Frontal cortex (tissue), 4 donors: ENCODE measurements around the gene RCVRN. TPM values are rescaled to one million over a fixed set of nuclear protein-coding genes. Genes with fewer than 3 reads are reported as not detected.

Experiments used
- DNase-seq, 2 donors: peaks; one replicate each; pipeline ENCODE4 v3.0.0; 2012; ENCODE audit warnings: low spot score in 2 of 2
- FAIRE-seq: peaks from 2 replicates; lab custom pipeline; 2012; peaks lifted over from hg19 to GRCh38; lab: Jason Lieb, UNC
- total RNA-seq: library from RNA; depleted of rRNA; stranded (reverse); fragments of >200 nt; gene quantifications from one replicate; pipeline ENCODE4 v1.2.3, GENCODE V29; 2014
- donor health status: control.
- donor health status: control.
- donor health status: control.

RCVRN gene
- total RNA-seq, 1 donor from 2014 or later, result under 0.01 TPM

GRCh38 chr17:9900044-9900594 is 5.0 kb downstream of the RCVRN start:
- DNase-seq, result no peak
- no peak for FAIRE-seq

- DNase-seq (no peak), FAIRE-seq (no peak)
These were observed 5.6 kb downstream of the RCVRN start for GRCh38 chr17:9899280-9900043.

- no peak for FAIRE-seq
- DNase-seq, result no peak
These were observed 6.3 kb downstream of the RCVRN start for GRCh38 chr17:9898812-9899211.

DNA sequence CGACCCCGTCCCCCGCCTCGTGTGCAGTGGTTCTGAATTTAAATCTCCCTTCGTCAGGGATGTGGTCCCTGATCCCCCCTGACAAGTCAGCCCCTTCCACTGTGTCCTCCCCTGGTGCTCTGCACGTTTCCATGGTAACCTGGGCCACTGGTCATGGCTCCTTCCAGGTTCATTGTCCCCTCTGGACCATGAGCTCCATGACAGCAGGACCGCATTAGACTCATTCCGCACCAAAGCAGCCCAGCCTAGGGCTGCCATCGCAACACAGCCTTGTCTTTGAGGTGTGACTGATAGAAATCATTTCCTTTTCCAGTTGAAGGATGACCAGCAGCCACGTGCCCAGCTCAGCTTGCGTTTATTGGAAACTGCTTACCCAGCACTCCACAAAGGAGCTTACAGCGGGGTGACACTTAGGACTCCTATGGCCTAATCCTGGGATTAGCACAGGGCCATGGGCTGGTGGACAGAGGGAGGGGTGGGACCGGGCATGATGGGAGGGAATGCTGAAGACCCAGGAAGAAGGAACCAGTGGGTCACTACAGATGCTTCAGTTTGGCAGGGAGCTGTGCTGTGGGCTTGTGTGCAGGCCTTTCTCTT is 7.6 kb downstream of the RCVRN start:
- no peak for FAIRE-seq
- no peak for DNase-seq

DNA sequence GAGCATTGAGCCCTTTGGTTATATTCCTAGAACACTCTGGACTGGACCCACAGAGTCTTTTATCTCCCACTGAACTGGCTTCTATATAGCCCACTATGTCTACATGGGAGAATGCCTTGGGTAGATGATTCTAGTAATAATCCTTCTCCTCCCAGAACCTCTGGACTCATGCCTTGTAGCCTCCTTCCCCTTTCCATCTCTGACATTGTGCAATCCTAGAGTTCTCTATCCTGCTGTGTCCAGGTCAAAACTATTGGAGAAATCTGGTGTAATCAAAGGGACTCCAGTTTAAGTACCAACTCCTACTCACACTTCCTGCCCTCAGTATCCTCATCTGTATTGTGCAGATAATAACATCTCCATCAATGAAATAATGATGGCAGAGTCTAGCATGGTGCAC is 9.1 kb downstream of the RCVRN start:
- DNase-seq (no peak), FAIRE-seq (no peak)

DNA sequence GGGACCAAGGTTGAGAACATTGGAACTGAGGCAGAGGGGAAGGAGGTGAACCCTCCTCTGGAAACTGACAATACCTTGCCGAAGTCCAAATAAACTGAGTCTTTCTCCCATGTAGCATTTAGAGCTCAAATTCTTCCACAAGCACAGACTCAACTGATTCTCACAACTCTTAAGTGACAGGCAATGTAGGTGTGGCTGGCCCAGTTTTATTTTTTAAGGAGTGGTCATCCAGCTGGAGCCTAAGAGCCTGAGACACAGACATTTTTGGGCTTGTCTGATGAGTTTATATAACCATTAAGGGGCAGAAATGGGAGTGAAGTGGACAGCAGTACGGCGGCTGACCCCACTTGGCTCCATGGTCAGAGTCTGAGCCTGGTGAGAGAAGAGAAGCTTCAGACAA is 10.8 kb downstream of the RCVRN start:
- FAIRE-seq, result no peak
- no peak for DNase-seq

DNA sequence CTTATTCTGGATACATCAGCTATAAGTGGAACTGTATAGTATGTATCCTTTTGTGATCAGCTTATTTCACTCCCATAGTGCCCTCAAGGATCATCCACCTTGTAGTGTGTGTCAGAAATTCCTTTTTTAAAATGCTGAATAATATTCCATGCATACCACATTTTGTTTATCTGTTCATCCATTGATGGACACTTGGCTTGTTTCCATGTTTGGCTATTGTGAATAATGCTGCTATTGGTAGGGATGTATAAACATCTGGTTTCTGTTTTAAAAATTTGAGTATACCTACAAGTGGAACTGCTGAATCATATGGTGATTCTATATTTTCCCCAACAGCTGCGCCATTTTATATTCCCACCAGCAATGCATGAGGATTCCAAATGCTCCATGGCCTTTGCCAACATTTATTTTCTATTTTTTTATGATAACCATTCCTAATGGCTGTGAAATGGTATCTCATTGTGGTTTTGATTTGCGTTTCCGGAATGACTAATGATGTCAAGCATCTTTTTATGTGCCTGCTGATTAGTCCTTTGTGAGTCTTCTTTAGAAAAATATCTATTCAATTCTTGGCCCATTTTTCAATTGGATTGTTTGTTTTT is 11.6 kb downstream of the RCVRN start:
- no peak for FAIRE-seq

GRCh38 chr17:9890124-9890523 is 14.9 kb downstream of the RCVRN start:
- no peak for DNase-seq

More for the DNA sequence above, 11.6 kb downstream of the RCVRN start:
- no peak for DNase-seq

GRCh38 chr17:9887508-9887907 is 17.6 kb downstream of the RCVRN start:
- no peak for DNase-seq
- FAIRE-seq, result no peak

More at GRCh38 chr17:9890124-9890523, 14.9 kb downstream of the RCVRN start:
- no peak for FAIRE-seq

DNA sequence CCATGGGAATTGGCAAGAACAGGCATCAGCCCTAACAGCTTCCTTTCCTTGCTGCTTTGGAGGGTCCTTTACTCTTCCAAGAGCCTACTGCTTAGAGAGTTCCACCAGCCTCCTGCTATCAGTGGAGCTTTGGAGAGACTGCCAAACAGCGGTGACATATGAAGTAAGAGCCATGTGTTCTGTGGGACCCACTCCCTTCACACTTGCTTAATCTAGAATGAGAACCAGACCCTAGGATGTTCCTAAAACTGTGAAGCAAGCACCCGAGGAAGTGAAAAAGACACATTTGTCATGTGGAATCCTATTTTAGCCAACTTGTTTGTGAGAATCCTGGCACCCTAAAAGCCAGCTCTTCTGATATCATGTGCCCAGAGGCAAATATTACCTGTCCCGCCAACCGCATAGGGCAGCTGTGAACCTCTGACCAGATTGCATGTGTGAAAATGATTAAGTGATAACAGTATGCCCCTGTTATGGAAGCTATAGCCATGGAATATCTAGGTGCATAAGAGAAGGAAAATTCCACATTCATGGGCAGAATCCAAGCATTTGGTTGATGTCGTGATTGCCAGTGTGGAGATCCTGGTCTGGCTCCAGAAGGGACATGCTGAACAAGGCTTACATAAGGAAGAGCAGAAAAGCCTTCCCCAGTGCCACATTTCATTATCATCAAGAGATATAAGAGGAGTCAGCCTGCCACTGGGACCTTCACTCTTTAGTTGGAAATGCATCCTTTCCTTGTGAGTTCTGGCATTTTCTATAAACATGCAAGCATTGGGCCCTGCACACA is 18.7 kb downstream of the RCVRN start:
- no peak for FAIRE-seq
- DNase-seq, result no peak

DNA sequence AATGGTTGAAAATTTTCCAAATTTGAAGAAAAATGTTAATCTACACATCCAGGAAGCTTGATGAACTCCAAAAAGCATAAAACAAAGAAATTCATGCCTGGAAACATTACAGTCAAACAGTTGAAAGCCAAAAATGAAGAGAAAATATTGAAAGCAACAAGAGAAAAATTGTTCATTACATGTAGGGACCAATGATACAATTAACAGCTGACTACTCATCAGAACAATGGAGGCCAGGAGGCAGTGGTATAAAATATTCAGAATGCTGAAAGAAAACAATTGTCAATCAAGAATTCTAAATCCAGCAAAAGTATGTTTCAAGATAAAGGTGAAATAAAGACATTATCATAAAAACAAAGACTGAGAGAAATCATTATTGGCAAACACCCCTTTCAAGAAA is 21.6 kb downstream of the RCVRN start:
- DNase-seq (no peak), FAIRE-seq (no peak)

GRCh38 chr17:9880582-9880999 is 24.5 kb downstream of the RCVRN start:
- FAIRE-seq (no peak), DNase-seq (no peak)

GRCh38 chr17:9878786-9879525 is 26.1 kb downstream of the RCVRN start:
- FAIRE-seq, result no peak
- no peak for DNase-seq

- FAIRE-seq, result no peak
- DNase-seq, result no peak
These were observed 26.7 kb downstream of the RCVRN start for GRCh38 chr17:9878356-9878755.

GRCh38 chr17:9875441-9875840 is 29.6 kb downstream of the RCVRN start:
- no peak for DNase-seq
- no peak for FAIRE-seq

- DNase-seq (no peak), FAIRE-seq (no peak)
These were observed 30.3 kb downstream of the RCVRN start for GRCh38 chr17:9874722-9875121.

DNA sequence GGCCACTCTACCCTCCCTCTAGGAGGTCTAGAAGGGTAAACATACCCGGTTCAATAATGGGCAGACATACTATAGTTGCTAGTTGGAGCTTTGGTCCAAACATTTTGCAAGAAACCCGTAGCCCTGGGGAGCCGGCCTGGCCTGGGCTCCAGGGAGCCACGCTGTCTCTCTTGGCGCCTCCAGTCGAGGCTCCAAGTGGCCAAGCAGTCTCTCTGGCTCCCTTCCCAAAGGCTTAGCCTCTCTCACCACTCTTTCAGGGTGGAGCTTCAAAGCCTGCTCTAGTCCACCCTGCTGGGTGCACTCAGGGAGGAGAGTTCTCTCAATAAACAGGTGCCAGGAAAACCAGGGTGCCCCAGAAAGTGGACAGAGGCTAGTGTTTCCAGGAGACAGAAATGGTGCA is 32.2 kb downstream of the RCVRN start:
- no peak for DNase-seq

DNA sequence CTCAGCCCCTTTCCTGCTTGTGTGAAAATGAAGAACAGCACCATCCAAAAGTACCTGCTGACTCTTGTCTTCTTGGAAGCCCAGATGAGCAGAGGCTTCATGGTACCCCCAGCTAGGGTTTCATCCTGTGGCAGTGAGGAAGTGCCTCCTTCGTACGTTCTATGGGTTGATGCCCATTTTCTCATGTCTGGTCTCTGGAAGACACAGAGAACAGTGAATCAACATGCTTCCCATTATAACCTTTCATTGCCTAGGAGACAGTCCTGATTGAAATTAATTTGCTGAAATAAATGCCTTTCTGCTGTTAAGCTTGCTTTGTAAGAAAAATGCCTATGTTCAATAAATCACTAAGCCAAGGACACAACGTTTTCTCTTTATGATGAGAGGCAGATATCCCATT is 36.5 kb downstream of the RCVRN start:
- FAIRE-seq, result no peak

More for the DNA sequence above, 32.2 kb downstream of the RCVRN start:
- no peak for FAIRE-seq

DNA sequence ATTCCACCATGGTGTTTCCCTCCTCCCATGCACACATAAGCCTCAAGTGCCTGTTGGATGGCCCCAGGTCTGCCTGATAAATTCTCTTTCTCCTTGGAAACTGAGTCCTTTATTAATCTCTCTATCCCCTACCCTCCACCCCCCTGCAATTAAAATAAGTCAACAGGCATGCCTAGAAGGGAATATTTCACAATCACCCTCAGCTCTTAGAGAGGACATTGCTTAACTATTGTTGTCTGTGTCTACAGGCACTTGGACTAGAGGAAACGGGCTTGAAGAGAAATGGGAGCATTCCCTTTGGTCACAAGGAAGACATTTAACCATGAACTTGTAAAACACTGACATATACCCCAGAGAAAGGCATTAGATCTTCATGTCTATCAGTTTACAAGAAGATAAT is 39.5 kb downstream of the RCVRN start:
- FAIRE-seq (no peak), DNase-seq (no peak)

More for the DNA sequence above, 36.5 kb downstream of the RCVRN start:
- DNase-seq, result no peak
